KMS-11 (cell line): Measurements from ENCODE around the gene MINK1.

ENCODE experiments used
- H2AFZ ChIP-seq: fragments of 200-600 bp; sonication (generic); 2 replicates; pipeline ENCODE4 v1.6.1; 2016; ENCODE audit warnings: antibody characterized with exemption, mixed run types, low read depth
- H3K27ac ChIP-seq: fragments of 200-600 bp; sonication (generic); 2 replicates; pipeline ENCODE4 v1.6.1; 2016; ENCODE audit warnings: mild to moderate bottlenecking, mixed run types
- H3K27me3 ChIP-seq: fragments of 200-600 bp; sonication (generic); 2 replicates; pipeline ENCODE4 v1.6.1; 2017; ENCODE audit warnings: mild to moderate bottlenecking, low read depth, mixed run types, moderate library complexity; ENCODE audit not compliant: insufficient read depth
- H3K36me3 ChIP-seq: fragments of 200-600 bp; sonication (generic); 2 replicates; pipeline ENCODE4 v1.6.1; 2017; ENCODE audit warnings: mild to moderate bottlenecking, mixed run types; ENCODE audit not compliant: insufficient read depth
- H3K4me1 ChIP-seq: fragments of 200-600 bp; sonication (generic); 2 replicates; pipeline ENCODE4 v1.6.1; 2016; ENCODE audit warnings: mild to moderate bottlenecking, low read depth, mixed run types; ENCODE audit not compliant: poor library complexity, severe bottlenecking
- H3K4me2 ChIP-seq: fragments of 200-600 bp; sonication (generic); 2 replicates; pipeline ENCODE4 v1.7.0; 2016; ENCODE audit warnings: mild to moderate bottlenecking, mixed run types
- H3K4me3 ChIP-seq: fragments of 200-600 bp; sonication (generic); IDR thresholded peaks from 2 replicates; pipeline ENCODE4 v1.6.1; 2017; ENCODE audit warnings: low read depth, low read length, mixed read lengths; ENCODE audit not compliant: insufficient read depth
- H3K79me2 ChIP-seq: fragments of 200-600 bp; sonication (generic); 2 replicates; pipeline ENCODE4 v1.6.1; 2016; ENCODE audit warnings: low read depth, mixed run types; ENCODE audit not compliant: insufficient read depth
- H3K9ac ChIP-seq: fragments of 200-600 bp; sonication (generic); 2 replicates; pipeline ENCODE4 v1.6.1; 2016; ENCODE audit warnings: mild to moderate bottlenecking, mixed run types
- H4K20me1 ChIP-seq: fragments of 200-600 bp; sonication (generic); 2 replicates; pipeline ENCODE4 v1.6.1; 2016; ENCODE audit warnings: mild to moderate bottlenecking, mixed run types; ENCODE audit not compliant: insufficient read depth
- TF ChIP-seq, protein P1 (sequence below): fragments of 200-600 bp; sonication (generic); conservative IDR thresholded peaks from 2 replicates; pipeline ENCODE4 v1.6.1; 2017; ENCODE audit warnings: low read depth, mild to moderate bottlenecking, antibody characterized with exemption, low read length, moderate library complexity, mixed read lengths

Gene MINK1

DNA sequence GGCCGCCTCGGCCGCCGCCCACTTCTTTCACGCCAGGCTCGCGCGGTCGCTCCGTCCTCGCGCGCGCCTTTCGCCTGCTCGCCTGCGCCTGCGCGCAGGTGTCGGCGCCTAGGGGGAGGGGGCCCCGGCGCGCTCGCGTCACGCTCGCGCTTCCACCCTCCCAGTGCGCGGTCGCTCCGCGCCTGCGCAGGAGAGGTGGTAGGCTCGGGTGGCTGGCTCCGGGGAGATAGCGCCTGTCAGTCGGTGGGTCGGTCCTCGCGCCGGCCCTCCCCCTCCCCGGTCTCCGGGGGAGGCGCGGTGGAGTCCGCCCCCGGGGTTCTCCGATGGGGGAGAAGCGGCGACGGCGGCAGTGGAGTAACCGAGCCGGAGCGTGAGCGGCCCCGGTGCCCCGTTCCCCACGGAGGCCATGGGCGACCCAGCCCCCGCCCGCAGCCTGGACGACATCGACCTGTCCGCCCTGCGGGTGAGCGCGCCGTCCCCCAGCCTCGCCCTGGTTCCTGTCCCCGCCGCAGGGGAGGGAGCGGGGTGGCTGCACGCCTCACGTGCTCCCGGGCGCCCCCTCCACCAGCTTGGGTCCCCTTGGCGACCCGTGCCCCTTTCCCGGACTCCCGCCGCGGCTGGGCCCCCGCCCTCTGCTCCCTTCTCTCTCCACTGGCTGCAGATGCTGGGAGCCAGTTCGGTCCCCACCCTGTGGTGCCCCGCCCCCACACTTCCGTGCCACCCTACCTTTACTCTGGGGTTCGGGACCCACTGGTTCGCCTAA is at the start of gene MINK1:
Gene MINK1, plus strand, starts transcription at position 163 of the 763 bp plus-strand sequence. Its CDS starts 244 bp downstream, at position 407.
- H3K27ac ChIP-seq, result no peak within 1 kb of the TSS
- no peak within 1 kb of the TSS; the same call in 1 of the 2 replicates for H2AFZ ChIP-seq
- no peaks in the 10 kb centered on the region for H3K79me2 ChIP-seq

DNA sequence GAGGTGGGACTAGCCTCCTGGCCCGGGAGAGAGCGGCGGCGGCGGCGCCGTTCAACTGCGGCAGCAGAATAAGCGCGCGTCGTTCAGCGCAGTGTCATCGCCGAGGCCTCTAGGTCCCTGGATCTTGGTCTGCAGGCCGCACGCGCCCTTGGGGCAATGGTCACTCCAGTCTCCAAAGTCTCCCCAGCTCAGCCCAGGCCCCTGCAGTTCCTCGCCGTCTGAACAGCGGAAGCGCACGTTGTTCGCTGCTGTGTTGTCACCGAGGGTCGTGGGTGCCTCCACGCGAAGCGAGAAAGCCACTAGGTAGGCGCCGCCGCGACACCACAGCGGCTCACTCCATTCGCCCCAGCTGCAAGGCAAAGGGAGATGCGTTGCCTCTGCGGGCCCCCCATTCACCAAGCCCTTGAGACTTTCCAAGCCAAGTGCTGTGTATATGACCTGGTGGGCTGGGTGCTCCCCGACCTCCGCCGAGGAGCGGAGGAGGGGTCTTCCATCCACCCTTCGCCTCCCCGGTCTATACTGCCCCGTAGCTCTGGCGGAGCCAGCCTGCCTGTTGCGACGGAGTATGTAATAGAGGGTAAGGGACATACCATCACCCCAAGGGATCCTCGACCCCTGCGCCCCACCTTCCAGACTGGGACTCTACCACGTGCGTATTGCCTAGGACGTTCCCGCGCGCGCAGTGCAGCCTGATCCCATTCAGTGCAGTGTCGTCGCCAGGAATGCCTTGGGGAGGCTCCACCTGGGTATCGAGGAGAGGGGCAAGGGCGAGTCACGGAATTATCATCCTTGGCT is 47.6 kb upstream of the MINK1 start:
- H4K20me1 ChIP-seq, result no peaks in the 10 kb centered on the region
- no peaks in the 10 kb centered on the region for H3K79me2 ChIP-seq
- no peaks in the 10 kb centered on the region for H3K36me3 ChIP-seq
- TF ChIP-seq, protein P1, sequence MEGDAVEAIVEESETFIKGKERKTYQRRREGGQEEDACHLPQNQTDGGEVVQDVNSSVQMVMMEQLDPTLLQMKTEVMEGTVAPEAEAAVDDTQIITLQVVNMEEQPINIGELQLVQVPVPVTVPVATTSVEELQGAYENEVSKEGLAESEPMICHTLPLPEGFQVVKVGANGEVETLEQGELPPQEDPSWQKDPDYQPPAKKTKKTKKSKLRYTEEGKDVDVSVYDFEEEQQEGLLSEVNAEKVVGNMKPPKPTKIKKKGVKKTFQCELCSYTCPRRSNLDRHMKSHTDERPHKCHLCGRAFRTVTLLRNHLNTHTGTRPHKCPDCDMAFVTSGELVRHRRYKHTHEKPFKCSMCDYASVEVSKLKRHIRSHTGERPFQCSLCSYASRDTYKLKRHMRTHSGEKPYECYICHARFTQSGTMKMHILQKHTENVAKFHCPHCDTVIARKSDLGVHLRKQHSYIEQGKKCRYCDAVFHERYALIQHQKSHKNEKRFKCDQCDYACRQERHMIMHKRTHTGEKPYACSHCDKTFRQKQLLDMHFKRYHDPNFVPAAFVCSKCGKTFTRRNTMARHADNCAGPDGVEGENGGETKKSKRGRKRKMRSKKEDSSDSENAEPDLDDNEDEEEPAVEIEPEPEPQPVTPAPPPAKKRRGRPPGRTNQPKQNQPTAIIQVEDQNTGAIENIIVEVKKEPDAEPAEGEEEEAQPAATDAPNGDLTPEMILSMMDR, result no peak
- no peak overlapping the region for H3K4me2 ChIP-seq
- no peak overlapping the region for H3K9ac ChIP-seq
- H3K4me3 ChIP-seq, result no peak overlapping the region
- no peak overlapping the region for H2AFZ ChIP-seq
- H3K4me1 ChIP-seq, result no peaks in the 10 kb centered on the region
- H3K27me3 ChIP-seq, result no peaks in the 10 kb centered on the region
- H3K27ac ChIP-seq, result no peak overlapping the region

More for the DNA sequence above, at the start of gene MINK1:
- Histone ChIP-seq H3K9ac (peak within 1 kb of the TSS; percentile 25; the same call in 1 of the 2 replicates), H4K20me1 (no peaks in the 10 kb centered on the region), H3K4me1 (peaks cover 7% of the 10 kb centered on the region), H3K4me2 (peak within 1 kb of the TSS; percentile 33; the same call in 1 of the 2 replicates), H3K4me3 (no peak within 1 kb of the TSS), H3K27me3 (no peaks in the 10 kb centered on the region), H3K36me3 (no peaks in the 10 kb centered on the region)
- TF ChIP-seq, protein P1, result no peak

DNA sequence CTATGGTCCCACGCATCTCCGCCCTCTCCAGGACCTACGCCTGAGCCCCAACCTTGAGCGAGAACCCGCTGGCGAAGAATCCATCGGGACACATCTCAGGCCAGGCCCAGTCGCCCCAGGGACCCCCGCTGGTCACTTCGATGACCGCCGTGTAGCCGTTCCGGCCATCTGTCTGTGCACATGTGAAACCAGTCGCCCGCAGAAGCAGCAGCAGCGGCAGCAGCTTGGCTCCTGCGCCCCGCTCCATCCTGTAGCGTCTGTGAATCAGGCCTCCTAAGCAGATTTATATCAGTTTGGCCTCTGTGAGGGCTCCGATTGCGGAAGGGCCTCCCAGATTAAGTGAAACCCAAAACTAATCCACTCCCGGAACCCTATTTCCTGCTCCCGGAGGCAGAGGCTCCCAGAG is 47.0 kb upstream of the MINK1 start, which contains the start of gene VMO1:
Gene VMO1, minus strand, starts transcription at position 259 of the 406 bp plus-strand sequence. Its CDS starts 12 bp downstream, at position 247.
- H3K27ac ChIP-seq, result no peak within 1 kb of the TSS

DNA sequence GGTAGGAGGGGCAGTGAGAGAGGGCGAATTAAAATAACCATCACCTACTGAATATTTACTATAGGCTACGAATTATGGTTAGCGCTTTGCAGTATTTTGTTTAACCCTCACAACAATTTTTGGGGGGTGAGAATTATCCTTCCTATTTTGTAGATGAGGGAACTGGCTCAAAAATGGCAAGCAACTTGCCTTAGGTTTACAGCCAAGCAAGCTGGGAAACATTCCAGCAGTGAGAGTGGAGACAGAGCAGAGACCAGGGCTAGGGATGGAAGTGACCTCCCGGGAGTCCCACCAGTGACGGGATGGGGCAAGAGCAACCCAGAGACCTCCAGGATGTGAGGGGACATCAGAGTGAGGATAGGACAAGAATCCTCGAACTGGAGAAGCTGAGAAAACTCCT is 46.6 kb upstream of the MINK1 start:
- TF ChIP-seq, protein P1, result no peak
- H3K4me3 ChIP-seq, result no peak overlapping the region
- no peak overlapping the region for H2AFZ ChIP-seq
- no peaks in the 10 kb centered on the region for H3K79me2 ChIP-seq
- no peaks in the 10 kb centered on the region for H3K36me3 ChIP-seq
- no peaks in the 10 kb centered on the region for H3K27me3 ChIP-seq
- no peak overlapping the region for H3K4me2 ChIP-seq
- H3K9ac ChIP-seq, result no peak overlapping the region
- H4K20me1 ChIP-seq, result no peaks in the 10 kb centered on the region
- H3K27ac ChIP-seq, result no peak overlapping the region
- no peaks in the 10 kb centered on the region for H3K4me1 ChIP-seq

More for the DNA sequence above, 47.0 kb upstream of the MINK1 start, which contains the start of gene VMO1:
- TF ChIP-seq, protein P1, result no peak
- Histone ChIP-seq H3K4me3 (no peak within 1 kb of the TSS), H3K4me1 (no peaks in the 10 kb centered on the region), H2AFZ (no peak within 1 kb of the TSS), H3K36me3 (no peaks in the 10 kb centered on the region), H3K4me2 (no peak within 1 kb of the TSS), H3K9ac (no peak within 1 kb of the TSS), H3K27me3 (no peaks in the 10 kb centered on the region), H3K79me2 (no peaks in the 10 kb centered on the region), H4K20me1 (no peaks in the 10 kb centered on the region)
